K562 (cell line): ENCODE results near the gene NOTCH1. TPM values are rescaled to one million over a fixed set of nuclear protein-coding genes. Genes with fewer than 3 reads are reported as not detected.

ENCODE experiments used
- ARID1B ChIP-seq: fragments of 450-650 bp; IDR thresholded peaks from 2 replicates; pipeline ENCODE4 v1.6.1; 2016; ENCODE audit warnings: antibody characterized with exemption, mild to moderate bottlenecking, inconsistent platforms
- BRCA1 ChIP-seq, 2 experiments: fragments of 450-650 bp in 1 of 2; sonication (generic) in 1 of 2; formaldehyde crosslinking in 1 of 2; IDR thresholded peaks; 2 replicates each; pipeline versions ENCODE4 v1.5.0 to v1.6.1; 2017 to 2020; ENCODE audit warnings: mild to moderate bottlenecking in 1 of 2, missing genetic modification reagents in 1 of 2
- FOXM1 ChIP-seq, 2 experiments: fragments of 450-650 bp in 1 of 2; sonication (generic) in 1 of 2; formaldehyde crosslinking in 1 of 2; IDR thresholded peaks; 2 replicates each; pipeline versions ENCODE4 v1.6.1 to v1.9.0; 2017 to 2022; ENCODE audit warnings: low read depth in 2 of 2, mild to moderate bottlenecking in 2 of 2, missing genetic modification reagents in 1 of 2, moderate library complexity in 1 of 2
- IFI16 ChIP-seq: fragments of 250-450 bp; sonication (Bioruptor Pico); IDR thresholded peaks from 2 replicates; pipeline ENCODE4 v2.1.2; 2022; ENCODE audit warnings: mild to moderate bottlenecking, inconsistent platforms
- KHSRP ChIP-seq: fragments of 450-650 bp; IDR thresholded peaks from 2 replicates; pipeline ENCODE4 v1.6.1; 2017
- KLF13 ChIP-seq: fragments of 450-650 bp; IDR thresholded peaks from 2 replicates; pipeline ENCODE4 v1.6.1; 2016; ENCODE audit warnings: missing genetic modification characterization, low read depth, mild to moderate bottlenecking, missing compliant biosample characterization, moderate library complexity, borderline replicate concordance
- RUNX1 ChIP-seq: sonication (generic); IDR thresholded peaks from 2 replicates; pipeline ENCODE4 v1.6.1; 2016; ENCODE audit warnings: antibody characterized with exemption, low read depth
- SAFB ChIP-seq: fragments of 200-400 bp; formaldehyde crosslinking; IDR thresholded peaks from 2 replicates; pipeline ENCODE4 v1.6.1; 2017; ENCODE audit warnings: low read depth, low read length, borderline replicate concordance
- ZNF239 ChIP-seq: fragments of 250-450 bp; sonication (Bioruptor Pico); IDR thresholded peaks from 2 replicates; pipeline ENCODE4 v1.4.0; 2020; ENCODE audit warnings: mild to moderate bottlenecking
- polyA plus RNA-seq, 8 experiments: library from polyadenylated mRNA; depleted of rRNA in 4 of 8; stranded (reverse) in 5 of 8; unstranded in 3 of 8; fragments of >200 nt; fragmentation: Nextera tagmentation in 2 of 8; fragmentation: Illumina TruSeq in 1 of 8; extraction: Ambion mirVana in 2 of 8; extraction: Trizol in 1 of 8; gene quantifications; 2 replicates each; pipeline versions ENCODE4 v1.2.1 to v1.2.3, GENCODE V29; 2011 to 2014; ENCODE audit warnings: inconsistent platforms in 1 of 8, missing spikeins in 1 of 8
- total RNA-seq, 7 experiments: library from RNA; depleted of rRNA in 6 of 7; stranded (reverse); fragments of >200 nt in 6 of 7; fragmentation: Illumina TruSeq in 2 of 7; extraction: Trizol in 2 of 7; gene quantifications; 2 replicates each; pipeline versions ENCODE4 v1.2.1 to v1.2.3, GENCODE V29; 2011 to 2021; ENCODE audit warnings: low replicate concordance in 1 of 7
- TF ChIP-seq, protein P1 (sequence below): fragments of 450-650 bp; IDR thresholded peaks from 2 replicates; pipeline ENCODE4 v1.6.1; 2018; ENCODE audit not compliant: partially characterized antibody
- TF ChIP-seq, protein P2 (sequence below): IDR thresholded peaks from 3 replicates; pipeline ENCODE4 v1.6.1; 2011; ENCODE audit warnings: borderline replicate concordance, mild to moderate bottlenecking; ENCODE audit not compliant: insufficient read length, insufficient read depth
- TF ChIP-seq, protein P3 (sequence below): sonication (generic); formaldehyde crosslinking; IDR thresholded peaks from 2 replicates; pipeline ENCODE4 v1.8.0; 2022; ENCODE audit warnings: missing genetic modification reagents, mild to moderate bottlenecking, moderate library complexity, borderline replicate concordance

NOTCH1 gene
- total and polyA plus RNA-seq, 9 of the 15 experiments (the other 6 are each of a cell fraction or from before 2014, with no cell fraction given), result 0.03 to 31.4 (median 2.3) TPM

DNA sequence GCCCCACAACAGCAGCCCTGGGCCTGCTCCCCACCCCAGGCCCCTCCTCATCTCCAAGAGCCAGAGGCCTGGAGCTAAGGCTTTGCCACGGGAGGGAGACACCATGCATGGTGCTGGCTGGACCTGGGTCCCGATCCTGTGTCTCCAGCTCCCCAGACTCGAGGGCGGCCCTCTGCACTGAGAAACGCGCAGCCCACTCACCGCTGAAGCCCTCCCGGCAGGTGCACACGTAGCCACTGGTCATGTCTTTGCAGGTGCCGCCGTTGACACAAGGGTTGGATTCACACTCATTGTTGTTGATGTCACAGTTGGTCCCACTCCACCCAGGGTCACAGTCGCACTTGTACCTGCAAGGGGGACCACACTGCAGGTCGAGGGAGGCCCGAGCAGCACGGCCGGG, 32.7 kb downstream of the NOTCH1 start (continued):
- TF ChIP-seq, protein P1, sequence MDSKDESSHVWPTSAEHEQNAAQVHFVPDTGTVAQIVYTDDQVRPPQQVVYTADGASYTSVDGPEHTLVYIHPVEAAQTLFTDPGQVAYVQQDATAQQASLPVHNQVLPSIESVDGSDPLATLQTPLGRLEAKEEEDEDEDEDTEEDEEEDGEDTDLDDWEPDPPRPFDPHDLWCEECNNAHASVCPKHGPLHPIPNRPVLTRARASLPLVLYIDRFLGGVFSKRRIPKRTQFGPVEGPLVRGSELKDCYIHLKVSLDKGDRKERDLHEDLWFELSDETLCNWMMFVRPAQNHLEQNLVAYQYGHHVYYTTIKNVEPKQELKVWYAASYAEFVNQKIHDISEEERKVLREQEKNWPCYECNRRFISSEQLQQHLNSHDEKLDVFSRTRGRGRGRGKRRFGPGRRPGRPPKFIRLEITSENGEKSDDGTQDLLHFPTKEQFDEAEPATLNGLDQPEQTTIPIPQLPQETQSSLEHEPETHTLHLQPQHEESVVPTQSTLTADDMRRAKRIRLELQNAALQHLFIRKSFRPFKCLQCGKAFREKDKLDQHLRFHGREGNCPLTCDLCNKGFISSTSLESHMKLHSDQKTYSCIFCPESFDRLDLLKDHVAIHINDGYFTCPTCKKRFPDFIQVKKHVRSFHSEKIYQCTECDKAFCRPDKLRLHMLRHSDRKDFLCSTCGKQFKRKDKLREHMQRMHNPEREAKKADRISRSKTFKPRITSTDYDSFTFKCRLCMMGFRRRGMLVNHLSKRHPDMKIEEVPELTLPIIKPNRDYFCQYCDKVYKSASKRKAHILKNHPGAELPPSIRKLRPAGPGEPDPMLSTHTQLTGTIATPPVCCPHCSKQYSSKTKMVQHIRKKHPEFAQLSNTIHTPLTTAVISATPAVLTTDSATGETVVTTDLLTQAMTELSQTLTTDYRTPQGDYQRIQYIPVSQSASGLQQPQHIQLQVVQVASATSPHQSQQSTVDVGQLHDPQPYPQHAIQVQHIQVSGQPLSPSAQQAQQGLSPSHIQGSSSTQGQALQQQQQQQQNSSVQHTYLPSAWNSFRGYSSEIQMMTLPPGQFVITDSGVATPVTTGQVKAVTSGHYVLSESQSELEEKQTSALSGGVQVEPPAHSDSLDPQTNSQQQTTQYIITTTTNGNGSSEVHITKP, result no peak
- no peak for TF ChIP-seq ZNF239 (CRISPR knock-in tag)
- TF ChIP-seq, protein P2, sequence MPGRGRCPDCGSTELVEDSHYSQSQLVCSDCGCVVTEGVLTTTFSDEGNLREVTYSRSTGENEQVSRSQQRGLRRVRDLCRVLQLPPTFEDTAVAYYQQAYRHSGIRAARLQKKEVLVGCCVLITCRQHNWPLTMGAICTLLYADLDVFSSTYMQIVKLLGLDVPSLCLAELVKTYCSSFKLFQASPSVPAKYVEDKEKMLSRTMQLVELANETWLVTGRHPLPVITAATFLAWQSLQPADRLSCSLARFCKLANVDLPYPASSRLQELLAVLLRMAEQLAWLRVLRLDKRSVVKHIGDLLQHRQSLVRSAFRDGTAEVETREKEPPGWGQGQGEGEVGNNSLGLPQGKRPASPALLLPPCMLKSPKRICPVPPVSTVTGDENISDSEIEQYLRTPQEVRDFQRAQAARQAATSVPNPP, result no peak
- TF ChIP-seq KHSRP, result no peak
- TF ChIP-seq FOXM1 (IDR thresholded peaks at IDR 0.05; ENCODE audit: low read depth), result no peak
- TF ChIP-seq FOXM1 (CRISPR knock-in tag; IDR thresholded peaks at IDR 0.05; ENCODE audit: low read depth), result no peak
- TF ChIP-seq, protein P3, sequence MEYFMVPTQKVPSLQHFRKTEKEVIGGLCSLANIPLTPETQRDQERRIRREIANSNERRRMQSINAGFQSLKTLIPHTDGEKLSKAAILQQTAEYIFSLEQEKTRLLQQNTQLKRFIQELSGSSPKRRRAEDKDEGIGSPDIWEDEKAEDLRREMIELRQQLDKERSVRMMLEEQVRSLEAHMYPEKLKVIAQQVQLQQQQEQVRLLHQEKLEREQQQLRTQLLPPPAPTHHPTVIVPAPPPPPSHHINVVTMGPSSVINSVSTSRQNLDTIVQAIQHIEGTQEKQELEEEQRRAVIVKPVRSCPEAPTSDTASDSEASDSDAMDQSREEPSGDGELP (CRISPR knock-in tag), result no peak
- TF ChIP-seq ARID1B, result no peak
- no peak for TF ChIP-seq IFI16 (CRISPR knock-in tag)
- TF ChIP-seq SAFB, result no peak
- no peak for TF ChIP-seq KLF13 (tag)
- TF ChIP-seq BRCA1 (IDR thresholded peaks at IDR 0.05), result no peak
- no peak for TF ChIP-seq BRCA1 (CRISPR knock-in tag; IDR thresholded peaks at IDR 0.05)
- no peak for TF ChIP-seq RUNX1
